Measurements from ENCODE around the gene UST.

DNA sequence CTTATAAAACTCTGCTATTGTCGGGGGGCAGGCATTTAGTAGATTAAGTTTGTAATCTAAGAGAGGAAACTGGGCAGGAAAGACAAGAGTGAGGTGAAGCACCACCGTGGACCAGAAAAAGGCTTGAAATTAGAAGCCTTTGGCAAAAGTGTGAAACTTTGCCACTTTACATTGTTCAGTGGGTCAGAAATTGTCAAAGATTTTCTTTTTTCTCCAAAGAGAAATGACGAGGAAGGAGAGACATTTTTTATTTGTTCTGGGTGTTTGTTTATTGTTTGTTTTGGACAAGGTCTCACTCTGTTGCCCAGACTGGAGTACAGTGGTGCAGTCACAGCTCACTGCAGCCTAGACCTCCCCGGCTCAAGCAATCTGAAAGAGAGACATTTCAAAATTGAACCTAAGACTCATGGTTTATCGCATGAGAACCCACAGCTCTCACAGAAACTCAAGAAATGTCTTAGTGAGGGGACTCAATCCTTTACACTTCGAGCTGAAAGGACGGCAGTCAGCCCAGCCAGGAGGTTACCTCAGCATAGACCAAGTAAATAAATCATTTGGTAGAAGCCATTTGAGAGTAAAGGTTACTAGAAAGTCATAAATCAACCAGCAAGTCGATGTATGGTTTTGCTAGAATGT is 307.8 kb downstream of the UST start:
- TF ChIP-seq POLR2A (IDR thresholded peaks at IDR 0.05): no peak
- TF ChIP-seq, protein P1, sequence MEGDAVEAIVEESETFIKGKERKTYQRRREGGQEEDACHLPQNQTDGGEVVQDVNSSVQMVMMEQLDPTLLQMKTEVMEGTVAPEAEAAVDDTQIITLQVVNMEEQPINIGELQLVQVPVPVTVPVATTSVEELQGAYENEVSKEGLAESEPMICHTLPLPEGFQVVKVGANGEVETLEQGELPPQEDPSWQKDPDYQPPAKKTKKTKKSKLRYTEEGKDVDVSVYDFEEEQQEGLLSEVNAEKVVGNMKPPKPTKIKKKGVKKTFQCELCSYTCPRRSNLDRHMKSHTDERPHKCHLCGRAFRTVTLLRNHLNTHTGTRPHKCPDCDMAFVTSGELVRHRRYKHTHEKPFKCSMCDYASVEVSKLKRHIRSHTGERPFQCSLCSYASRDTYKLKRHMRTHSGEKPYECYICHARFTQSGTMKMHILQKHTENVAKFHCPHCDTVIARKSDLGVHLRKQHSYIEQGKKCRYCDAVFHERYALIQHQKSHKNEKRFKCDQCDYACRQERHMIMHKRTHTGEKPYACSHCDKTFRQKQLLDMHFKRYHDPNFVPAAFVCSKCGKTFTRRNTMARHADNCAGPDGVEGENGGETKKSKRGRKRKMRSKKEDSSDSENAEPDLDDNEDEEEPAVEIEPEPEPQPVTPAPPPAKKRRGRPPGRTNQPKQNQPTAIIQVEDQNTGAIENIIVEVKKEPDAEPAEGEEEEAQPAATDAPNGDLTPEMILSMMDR (IDR thresholded peaks at IDR 0.05): no peak

Measured in right lobe of liver (tissue), 4 donors.